Testis (tissue), 2 donors: ENCODE data around the gene TMEM63B.

Experiments
- CTCF ChIP-seq, 3 experiments: fragments of 450-650 bp in 2 of 3; fragments of 200-600 bp in 1 of 3; sonication (generic) in 1 of 3; IDR thresholded peaks; one replicate each; pipeline ENCODE4 v1.5.1; 2016 to 2019; ENCODE audit warnings: antibody characterized with exemption in 3 of 3, mild to moderate bottlenecking in 2 of 3, moderate library complexity in 1 of 3
- POLR2A ChIP-seq: fragments of 450-650 bp; IDR thresholded peaks from one replicate; pipeline ENCODE4 v1.6.1; 2017; ENCODE audit warnings: antibody characterized with exemption, mild to moderate bottlenecking, moderate library complexity

- no peak for TF ChIP-seq POLR2A
- TF ChIP-seq CTCF (IDR thresholded peaks at IDR 0.05): no peak
These were observed 11.5 kb upstream of the TMEM63B start for GRCh38 chr6:44115866-44116265.
